LoVo (cell line): Measurements from ENCODE around the gene KLHL3.

ENCODE experiments used
- DNase-seq: peaks from one replicate; pipeline ENCODE4 v3.0.0-alpha.2; 2016; ENCODE audit warnings: low spot score

KLHL3 gene

DNA sequence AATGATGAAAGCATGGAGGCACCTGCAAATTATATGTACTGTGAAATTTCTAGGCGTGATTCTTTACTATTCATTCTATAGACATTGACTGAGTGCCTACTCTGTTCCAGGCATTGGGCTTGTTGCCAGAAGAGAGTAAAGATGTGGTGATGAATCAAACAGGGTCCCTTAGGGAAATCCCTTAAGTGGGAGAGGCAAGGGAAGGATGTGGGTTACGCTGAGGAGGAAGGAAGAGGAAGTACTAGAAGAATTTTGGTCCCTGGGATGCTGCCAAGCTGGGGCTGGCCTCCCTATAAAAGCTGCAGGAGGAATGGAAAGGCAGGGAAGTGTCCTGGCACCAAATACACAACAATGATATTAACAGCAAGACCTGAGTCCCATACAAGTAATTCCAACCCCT is 160.0 kb downstream of the KLHL3 start:
- no peak for DNase-seq

DNA sequence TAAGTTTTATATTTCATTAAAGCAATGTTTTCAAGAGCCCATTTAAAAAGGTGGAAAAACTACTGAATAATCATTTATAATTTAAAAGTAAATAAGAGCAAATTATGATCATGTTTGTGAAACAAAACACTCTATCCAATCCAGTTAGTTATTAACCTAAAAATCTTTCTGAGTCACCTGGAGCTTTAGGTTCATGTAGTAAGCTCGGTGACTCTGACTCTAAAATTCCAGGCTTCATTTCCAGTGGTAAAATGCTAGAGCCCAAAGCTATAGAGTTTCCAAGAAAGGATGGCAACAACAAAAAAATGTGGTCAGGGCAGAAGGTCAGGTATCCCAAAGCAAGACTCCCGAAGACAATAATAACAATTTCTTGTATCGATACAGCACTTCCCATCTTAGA is 160.7 kb downstream of the KLHL3 start:
- no peak for DNase-seq

GRCh38 chr5:137573376-137573775 is 162.5 kb downstream of the KLHL3 start:
- no peak for DNase-seq

DNA sequence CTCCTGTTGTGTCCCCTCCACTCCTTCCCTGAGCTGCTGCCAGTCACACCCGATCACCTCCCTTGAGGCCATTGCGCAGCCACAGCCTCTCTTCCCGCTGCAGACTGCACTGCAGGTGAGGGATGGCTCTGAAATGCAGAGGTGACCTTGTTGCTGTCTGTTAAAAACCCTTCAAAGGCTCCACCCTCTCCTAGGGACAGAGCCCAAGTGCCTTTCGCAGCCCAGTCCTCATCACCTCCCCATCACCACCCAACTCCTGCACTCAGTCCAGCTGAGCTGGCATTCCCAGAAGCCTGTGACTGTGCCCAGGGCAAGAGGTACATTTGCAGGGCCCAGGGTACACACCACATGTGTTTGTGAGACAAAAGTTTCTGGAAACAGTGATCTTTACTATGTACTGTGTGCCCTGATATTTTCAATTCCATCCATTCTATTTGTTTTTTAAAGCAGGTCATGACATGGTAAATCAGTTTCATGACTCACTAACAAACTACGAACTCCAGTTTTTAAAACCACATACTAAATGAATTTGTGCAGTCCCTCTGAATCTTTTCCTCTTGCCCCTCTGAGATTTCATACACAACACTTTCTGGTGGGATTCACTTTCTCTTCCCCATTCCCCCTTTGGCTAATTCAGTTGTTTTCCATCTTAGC is 163.7 kb downstream of the KLHL3 start:
- DNase-seq: no peak

DNA sequence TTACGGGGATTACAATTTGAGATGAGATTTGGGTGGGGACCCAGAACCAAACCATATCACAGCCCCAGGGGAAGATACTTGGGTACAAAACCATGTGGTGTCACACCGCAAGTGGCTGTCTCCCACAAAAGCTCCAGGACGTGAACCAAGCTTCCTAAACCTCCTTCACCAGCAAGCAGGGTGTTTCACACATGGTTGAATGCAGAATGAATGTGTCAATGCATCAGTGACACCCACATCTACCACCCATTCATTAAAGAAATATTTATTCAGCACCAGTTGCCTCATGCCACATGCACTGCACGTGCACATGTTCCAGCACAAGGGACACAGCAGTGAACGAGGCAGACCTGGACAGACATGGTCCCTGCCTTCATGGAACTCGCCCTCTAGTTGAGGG is 165.8 kb downstream of the KLHL3 start:
- DNase-seq: no peak
